ENCODE results near the gene MSI2.

DNA sequence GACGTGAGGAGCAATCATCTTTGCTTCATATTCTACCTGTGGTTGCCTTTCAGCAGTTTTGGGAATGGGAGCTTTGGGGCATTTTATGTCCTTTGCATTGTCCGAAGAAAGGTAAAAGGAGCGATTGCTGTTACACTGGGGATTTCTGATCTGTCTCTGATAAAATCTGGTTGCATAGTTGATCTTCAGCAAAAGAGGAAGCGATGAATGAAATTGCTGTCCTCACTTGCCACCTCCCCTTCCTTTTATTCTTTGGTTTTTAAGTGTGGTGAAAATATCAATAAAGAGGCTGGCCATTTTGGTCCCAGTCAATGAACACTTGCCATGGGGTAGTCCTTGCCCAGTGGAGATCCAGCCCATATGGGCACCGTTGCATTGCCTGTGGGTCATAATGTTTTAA is 236.8 kb downstream of the MSI2 start:
- TF ChIP-seq CTCF (IDR thresholded peaks at IDR 0.05), result no peak
- no peak for TF ChIP-seq EZH2 (IDR thresholded peaks at IDR 0.05; ENCODE audit: borderline replicate concordance, insufficient read depth, low read depth, low read length, poor library complexity, severe bottlenecking)

Data from B cell (primary cell).